ENCODE results near the gene LBH.

Gene LBH

DNA sequence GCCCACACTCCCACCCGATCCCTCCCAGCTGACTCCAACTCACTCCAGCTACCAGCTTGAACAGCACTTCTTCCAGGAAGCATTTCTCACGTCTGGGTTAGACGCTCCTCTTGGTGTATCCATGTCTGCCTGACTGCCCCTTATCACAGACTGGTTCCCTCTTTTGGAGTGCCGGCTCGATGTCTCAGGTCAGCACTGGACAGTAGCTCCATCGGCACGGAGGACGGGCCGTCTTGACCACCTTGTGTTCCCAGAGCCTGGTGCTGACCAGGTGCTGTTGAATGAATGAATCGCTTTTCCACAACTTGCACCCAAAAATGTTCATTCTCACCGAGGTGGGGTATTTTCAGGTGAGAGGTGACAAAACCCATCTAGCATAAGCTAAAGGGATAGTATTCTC is 71.8 kb downstream of the LBH start:
- no peak for DNase-seq (ENCODE audit: low read depth in 3 of 3)

- no peak for DNase-seq (ENCODE audit: low read depth in 3 of 3)
These were observed 73.9 kb downstream of the LBH start for GRCh38 chr2:30305235-30305634.

DNA sequence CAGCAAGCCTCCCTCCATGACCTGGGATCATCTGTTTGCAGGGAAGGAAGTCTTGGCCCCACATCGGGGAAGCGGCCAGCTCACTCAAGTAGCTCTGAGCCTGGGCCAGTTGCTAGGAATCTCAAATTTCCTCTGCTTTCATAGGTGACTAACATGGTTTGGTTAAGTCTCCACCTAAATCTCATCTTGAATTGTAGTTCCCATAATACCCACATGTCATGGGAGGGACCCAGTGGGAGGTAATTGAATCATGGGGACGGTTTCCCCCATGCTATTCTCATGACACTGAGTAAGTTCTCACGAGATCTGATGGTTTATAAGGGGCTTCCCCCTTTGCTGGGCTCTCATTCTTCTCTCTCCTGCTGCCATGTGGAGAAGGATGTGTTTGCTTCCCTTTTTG is 75.2 kb downstream of the LBH start:
- no peak for DNase-seq (ENCODE audit: low read depth in 3 of 3)

DNA sequence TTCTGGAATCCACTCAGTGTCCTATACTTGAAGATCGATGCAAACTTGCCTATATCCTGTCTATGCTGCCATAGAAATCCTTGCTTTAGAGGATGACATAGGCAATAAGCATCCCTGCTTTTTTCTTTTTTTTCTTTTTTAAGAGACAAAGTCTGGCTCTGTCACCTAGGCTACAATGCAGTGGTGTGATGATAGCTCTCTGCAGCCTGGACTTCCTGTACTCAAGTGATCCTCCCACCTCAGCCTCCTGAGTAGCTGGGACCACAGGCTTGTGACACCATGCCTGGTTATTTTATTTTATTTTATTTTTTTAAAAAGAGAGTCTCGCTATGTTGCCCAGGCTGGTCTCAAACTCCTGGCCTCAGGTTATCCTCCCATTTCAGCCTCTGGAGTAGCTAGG is 76.9 kb downstream of the LBH start:
- no peak for DNase-seq (ENCODE audit: low read depth in 3 of 3)

Measured in stimulated activated CD4-positive, alpha-beta T cell treated with anti-CD3 and anti-CD28 coated beads, TNF-alpha, amount 100 ng/mL, for 4 hours (primary cell).